Pons (tissue), 1 donor: ENCODE data around the gene NUP210L.
A peak's percentile ranks its signal among the peaks of the same experiment; 100 is the strongest.
"Not testable (repeated sequence)": the region's sequence is repeated elsewhere in the genome, so short reads cannot be mapped to it uniquely, and the experiment has no call there.

Source experiments
- DNase-seq: peaks from one replicate; pipeline ENCODE4 v3.0.0-alpha.2; 2016; ENCODE audit warnings: low spot score

The NUP210L gene

DNA sequence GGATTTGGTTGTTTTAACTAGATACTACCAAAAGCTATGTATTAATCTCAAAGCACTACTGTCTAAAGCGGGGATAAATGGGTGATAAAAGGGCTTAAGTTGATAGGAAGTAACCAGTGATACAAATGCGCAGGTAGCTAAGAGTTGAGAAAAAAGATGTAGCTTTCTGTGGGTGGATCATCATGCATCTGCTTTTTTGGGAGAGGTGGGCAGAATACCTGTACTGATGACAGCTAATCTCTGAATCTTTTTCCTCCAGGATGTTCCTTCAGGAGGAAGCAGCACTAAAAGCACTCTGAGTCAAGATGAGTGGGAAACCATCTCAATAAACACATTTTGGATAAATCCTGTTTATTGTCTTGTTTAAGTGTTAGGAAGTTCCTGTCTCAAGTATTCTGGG, 163.1 kb downstream of the NUP210L start:
- DNase-seq: no peak

DNA sequence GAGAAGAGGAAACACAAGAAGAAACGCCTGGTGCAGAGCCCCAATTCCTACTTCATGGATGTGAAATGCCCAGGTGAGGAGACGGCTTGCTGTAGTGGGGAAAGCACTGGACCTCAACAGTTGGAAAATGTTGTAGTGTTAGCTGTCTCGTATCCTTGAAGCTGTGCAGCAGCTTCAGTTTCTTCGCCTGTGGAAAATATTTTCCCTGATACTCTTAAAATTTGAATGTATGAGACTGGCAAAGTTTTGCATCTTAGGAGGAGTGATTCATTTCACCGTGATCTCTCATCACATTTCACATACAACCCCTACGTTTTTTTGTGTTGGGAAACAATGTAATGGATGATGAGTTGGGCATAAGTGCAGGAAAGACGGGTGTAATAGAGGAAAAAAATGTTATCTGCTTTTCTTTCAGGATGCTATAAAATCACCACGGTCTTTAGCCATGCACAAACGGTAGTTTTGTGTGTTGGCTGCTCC, 163.7 kb downstream of the NUP210L start:
- no peak for DNase-seq

- peak; percentile 99 for DNase-seq
Measured at GRCh38 chr1:153990468-153991150, 164.3 kb downstream of the NUP210L start, which contains the start of gene RPS27. TSS of gene RPS27 (plus strand) at chr1:153990762. CDS start at chr1:153990797, 35 bp downstream.

DNA sequence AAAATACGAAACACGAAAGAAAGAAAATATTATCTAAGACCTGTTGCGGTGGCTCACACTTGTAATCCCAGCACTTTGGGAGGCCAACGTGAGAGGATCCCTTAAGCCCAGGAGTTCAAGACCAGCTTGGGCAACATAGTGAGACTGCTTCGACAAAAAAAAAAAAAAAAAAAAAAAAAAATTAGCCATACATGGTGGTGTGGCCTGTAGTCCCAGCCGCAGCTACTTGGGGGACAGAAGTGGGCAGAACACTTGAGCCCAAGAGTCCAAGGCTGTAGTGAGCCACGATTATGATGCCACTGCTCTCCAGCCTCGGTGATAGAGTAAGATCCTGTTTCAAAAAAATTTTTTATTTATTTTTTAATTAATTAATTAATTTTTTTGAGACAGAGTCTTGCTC, 167.3 kb downstream of the NUP210L start:
- no peak for DNase-seq

DNA sequence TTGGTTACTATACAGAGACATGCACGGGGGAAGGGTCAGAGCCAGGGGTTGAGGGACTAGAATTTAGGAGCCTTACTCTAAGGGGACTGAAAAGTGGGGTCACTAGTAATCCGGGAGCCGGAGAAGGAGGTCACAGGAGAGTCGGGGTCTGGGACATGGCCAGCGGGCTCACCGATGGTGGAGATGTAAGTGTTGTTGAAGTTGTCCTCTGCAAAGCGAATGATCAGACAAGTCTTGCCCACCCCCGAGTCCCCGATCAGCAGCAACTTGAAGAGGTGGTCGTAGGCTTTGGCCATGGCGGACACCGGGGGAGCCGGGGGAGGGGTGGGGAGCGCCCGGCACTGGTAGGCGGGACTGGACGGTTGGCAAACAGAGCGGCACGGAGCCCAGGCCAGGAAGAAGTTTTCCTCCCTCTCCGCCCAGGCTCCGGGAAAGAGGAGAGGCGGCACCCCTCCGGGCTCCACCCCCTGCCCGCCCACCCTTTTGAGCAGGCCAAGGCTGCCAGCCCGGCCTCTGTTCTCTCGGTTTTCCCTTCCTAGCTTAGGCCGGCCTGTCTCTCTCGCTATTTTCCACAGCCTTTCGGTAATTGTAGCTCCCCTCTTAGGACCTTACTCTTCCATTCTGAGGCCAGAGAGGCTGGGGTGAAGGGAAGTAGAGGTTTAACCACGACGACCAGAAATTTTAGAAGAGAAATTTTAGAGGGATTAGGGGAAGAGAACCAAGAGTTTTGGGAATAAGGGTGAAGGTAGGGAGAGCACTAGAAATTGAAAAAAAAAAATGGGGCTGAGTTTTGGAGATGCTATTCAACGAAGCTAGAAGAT, 168.7 kb downstream of the NUP210L start, which contains the start of gene RAB13:
TSS of gene RAB13 (minus strand) at position 399 of the 821 bp plus-strand sequence. CDS start at position 296, 103 bp downstream.
- DNase-seq: peak; percentile 53

DNA sequence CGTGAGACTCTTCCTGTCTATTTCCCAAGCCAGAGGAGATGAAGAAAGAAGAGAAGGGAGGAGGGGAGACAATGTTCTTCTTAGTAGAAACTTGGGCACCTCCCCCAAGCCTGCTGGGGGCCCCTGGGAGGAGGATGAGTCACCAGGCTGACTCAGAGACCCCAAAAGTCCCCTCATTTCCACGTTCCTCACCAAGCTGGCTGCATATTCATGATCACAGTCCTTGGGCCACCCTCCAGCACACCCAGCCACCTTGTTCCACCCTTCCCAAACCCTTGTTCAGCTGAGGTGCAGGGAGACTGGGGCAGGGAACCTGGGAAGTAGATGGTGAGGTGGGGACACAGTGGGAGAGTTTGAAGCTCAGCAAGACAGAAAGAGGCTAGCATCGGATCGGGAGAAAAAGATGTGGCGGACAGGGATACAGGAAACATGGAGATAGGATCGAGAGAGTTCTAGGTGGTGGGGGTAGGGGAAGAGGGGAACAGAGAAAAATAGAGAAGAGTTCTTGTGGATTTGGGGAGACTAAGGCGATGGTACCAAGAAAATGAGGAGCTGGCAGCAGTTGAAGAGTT, 169.4 kb downstream of the NUP210L start:
- DNase-seq: no peak

- no peak for DNase-seq
Measured at GRCh38 chr1:153984123-153984894, 170.6 kb downstream of the NUP210L start.

DNA sequence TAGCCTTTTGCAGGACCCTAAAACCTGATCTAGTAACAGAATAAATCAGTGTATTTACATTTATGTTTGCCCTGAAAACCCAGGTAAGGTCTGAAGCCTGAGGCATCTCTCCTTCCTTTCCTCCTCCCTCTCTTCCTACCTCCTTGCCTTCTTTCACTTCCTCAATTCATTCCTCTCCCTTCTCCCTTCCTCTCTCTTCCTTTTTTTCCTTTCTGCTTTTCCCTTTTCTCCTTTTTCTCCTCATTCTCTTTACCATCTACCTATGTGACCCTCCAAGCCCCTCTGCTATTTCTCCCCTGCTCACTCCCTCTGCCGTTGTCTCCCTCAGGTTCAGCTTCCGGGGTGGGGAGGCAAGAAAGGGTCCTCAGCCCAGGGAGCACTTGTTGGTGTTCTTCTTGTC, 173.1 kb downstream of the NUP210L start:
- DNase-seq: not testable (repeated sequence)

GRCh38 chr1:153979091-153979490, 175.8 kb downstream of the NUP210L start:
- DNase-seq: not testable (repeated sequence)

DNA sequence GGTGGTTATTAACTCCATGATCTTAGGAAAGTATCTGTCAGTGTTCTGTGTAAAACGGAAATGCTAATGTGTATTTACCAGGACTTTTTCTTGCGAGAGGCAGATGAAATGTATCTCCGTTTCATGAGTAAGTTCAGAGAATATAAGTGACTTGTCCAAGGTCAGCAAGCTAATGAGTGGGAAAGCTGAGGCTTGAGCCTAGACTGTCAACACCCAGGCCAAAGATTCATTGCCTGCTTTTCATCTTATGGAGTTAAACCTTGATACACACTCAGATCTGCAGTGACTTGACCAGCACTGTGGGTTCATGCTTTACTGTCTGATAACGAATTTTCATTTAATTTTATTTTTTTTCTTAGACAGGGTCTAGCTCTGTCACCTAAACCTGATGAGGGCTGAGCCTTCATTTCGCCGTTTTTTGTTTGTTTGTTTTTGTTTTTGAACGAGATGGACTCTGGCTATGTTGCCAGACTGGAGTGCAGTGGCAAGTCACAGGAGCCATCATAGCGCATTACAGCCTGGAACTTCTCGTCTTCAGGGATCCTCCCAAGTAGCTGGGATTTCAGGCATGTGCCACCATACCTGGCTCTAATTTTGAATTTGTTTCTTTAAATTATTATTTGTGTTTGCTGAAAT, 176.5 kb downstream of the NUP210L start:
- DNase-seq: no peak

DNA sequence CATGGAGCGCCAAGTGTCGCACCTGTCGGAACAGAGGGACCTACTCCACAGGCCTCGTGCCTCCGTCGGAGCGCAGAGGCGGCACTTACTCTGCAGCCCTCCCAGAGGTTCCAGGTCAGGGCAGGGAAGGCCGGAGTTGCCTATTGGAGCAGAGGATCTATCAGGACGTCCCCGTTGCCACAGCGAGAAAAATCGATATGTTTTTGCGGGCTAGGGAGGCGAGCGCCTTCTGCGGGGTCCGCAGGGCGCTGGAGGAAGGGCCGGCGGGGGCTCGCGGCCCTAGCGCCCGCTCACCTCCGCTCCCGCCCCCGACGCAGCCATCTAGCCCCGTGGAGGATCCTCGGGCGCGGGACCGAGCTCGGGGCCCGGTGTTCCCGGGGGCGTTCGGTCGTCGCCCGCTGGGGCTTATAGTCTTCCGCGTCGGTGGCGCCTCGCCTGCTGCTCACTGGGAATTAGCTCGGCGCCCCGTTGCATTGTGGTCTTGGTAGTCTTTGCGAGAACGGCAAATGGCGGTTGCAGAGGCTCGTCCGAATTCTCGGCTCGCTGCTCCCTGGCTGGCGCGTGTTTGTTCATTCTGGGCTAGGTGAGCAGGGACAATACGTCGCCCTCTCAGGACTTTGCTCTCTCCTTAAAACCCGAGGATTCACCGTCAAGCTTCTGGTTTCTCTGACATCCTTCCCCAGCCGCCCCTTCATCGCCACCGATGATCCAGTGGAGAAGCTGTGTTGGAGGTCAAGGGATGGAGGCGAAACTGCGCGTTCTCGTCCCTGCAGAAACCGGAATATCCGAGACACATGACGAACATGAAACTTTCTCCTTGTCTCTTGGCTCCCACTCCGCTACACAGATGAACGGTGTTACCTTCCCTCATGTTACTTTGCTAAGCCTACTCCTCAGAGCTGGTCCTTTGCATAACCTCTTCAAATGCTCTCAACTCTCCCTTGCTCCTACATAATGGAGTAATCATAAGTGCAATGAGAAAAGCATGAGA, 177.3 kb downstream of the NUP210L start, which contains the start of gene JTB:
TSS of gene JTB (minus strand) at position 425 of the 991 bp plus-strand sequence. CDS start at position 3, 422 bp downstream.
- peak; percentile 86 for DNase-seq

DNA sequence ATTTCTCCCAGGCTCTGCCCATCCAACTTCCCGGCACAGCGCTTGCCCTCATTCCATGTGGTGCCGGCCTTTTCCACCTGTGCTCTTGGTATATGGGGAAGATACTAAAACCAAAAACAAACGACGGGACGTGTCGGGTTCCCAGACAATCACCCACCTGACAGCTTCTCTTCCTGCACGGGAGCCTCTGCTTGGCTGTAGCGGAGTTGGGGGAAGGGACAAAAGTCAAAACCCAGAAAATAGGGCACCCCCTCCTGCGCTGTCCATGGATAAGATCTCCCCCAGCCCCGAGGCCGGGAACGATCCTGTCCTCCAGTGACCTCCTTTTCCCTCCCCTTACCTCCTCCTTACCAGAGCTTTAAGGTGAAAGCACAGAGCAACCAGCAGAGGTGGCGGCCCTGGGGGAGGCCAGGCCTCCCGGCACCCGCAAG, 178.0 kb downstream of the NUP210L start:
- DNase-seq: no peak

DNA sequence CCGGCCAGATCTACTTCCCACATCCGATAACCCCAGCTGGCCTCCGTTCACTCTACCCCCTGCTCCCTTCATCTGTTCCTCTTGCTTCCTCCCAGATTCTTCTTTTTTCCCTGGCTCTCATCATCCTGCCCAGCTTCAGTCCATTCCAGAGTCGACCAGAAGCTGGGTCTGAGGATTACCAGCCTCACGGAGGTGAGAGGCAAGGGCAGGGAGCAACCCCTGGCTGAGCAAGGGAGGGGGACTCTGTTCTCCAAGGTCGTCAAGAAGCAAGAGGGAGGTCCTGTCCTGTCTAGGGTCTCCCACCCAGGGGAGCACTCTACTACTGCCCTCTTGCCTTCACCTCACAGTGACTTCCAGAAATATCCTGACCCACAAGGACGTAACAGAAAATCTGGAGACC, 181.3 kb downstream of the NUP210L start:
- no peak for DNase-seq

GRCh38 chr1:153973071-153973470, 181.8 kb downstream of the NUP210L start:
- DNase-seq: no peak

- no peak for DNase-seq
Measured at GRCh38 chr1:153970346-153970745, 184.5 kb downstream of the NUP210L start.

GRCh38 chr1:153968972-153969371, 185.9 kb downstream of the NUP210L start:
- no peak for DNase-seq

DNA sequence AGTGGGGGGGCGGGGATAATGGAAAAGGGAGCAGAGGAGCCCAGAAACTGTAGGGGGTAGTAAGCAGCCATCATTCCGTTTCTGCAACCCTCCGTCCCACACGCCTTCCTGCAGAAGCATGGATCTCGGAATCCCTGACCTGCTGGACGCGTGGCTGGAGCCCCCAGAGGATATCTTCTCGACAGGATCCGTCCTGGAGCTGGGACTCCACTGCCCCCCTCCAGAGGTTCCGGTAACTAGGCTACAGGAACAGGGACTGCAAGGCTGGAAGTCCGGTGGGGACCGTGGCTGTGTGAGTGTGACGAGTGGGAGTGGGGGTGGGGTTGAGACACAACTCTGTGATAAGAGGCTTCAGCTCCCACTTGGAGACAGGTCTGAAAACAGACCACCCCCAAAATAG, 186.5 kb downstream of the NUP210L start:
- DNase-seq: no peak

GRCh38 chr1:153968000-153968363, 186.9 kb downstream of the NUP210L start:
- no peak for DNase-seq

GRCh38 chr1:153967107-153967999, 187.5 kb downstream of the NUP210L start, which contains the start of gene CREB3L4:
TSS of gene CREB3L4 (plus strand) at chr1:153967902. CDS start at chr1:153968526, 624 bp downstream.
- DNase-seq: peak; percentile 99
